HG03039 (cell line): ENCODE measurements around the gene EXD1.
"Not testable (repeated sequence)": the region's sequence is repeated elsewhere in the genome, so short reads cannot be mapped to it uniquely, and the experiment has no call there.

Experiments used
- ATAC-seq: cut with Tn5 transposase; IDR thresholded peaks from one replicate; pipeline ENCODE4 v1.9.1; 2021; ENCODE audit warnings: mild to moderate bottlenecking, moderate library complexity; ENCODE audit not compliant: unreplicated experiment

EXD1 gene

GRCh38 chr15:41151451-41152005 is 79.0 kb downstream of the EXD1 start:
- ATAC-seq = no peak

- ATAC-seq = no peak
Observed at GRCh38 chr15:41150279-41150678, 80.3 kb downstream of the EXD1 start.

GRCh38 chr15:41148065-41148464 is 82.5 kb downstream of the EXD1 start:
- ATAC-seq = no peak

GRCh38 chr15:41139619-41140018 is 90.9 kb downstream of the EXD1 start:
- ATAC-seq = no peak

- not testable (repeated sequence) for ATAC-seq
Observed at GRCh38 chr15:41139112-41139511, 91.4 kb downstream of the EXD1 start.

- ATAC-seq = not testable (repeated sequence)
Observed at GRCh38 chr15:41135580-41135979, 95.0 kb downstream of the EXD1 start.

- no peak for ATAC-seq
Observed at GRCh38 chr15:41133454-41133853, 97.1 kb downstream of the EXD1 start.
